Neural progenitor cell (in vitro differentiated cells): ENCODE results near the gene LDLRAD4. TPM values are rescaled to one million over a fixed set of nuclear protein-coding genes. Genes with fewer than 3 reads are reported as not detected.
A peak's percentile ranks its signal among the peaks of the same experiment; 100 is the strongest.

Experiments used
- DNase-seq: peaks from one replicate; pipeline ENCODE4 v3.0.0-alpha.2; 2016; ENCODE audit warnings: low spot score
- H2AFZ ChIP-seq: fragments of 200-600 bp; sonication (generic); replicated peaks from 2 replicates; pipeline ENCODE4 v1.6.1; 2016; ENCODE audit warnings: antibody characterized with exemption
- H3F3A ChIP-seq: fragments of 200-600 bp; sonication (generic); 2 replicates; pipeline ENCODE4 v1.6.1; 2016; ENCODE audit warnings: antibody characterized with exemption, low read depth
- H3K27ac ChIP-seq: fragments of 200-600 bp; sonication (generic); 2 replicates; pipeline ENCODE4 v1.5.1; 2016; ENCODE audit warnings: mild to moderate bottlenecking
- H3K27me3 ChIP-seq: fragments of 200-600 bp; sonication (generic); 2 replicates; pipeline ENCODE4 v1.6.1; 2016; ENCODE audit warnings: mild to moderate bottlenecking, moderate library complexity
- H3K36me3 ChIP-seq: fragments of 200-600 bp; sonication (generic); 2 replicates; pipeline ENCODE4 v1.5.1; 2016
- H3K4me1 ChIP-seq: fragments of 200-600 bp; sonication (generic); 2 replicates; pipeline ENCODE4 v1.6.1; 2016; ENCODE audit warnings: mixed run types
- H3K4me2 ChIP-seq: fragments of 200-600 bp; sonication (generic); 2 replicates; pipeline ENCODE4 v1.6.1; 2016
- H3K4me3 ChIP-seq: fragments of 200-600 bp; sonication (generic); 2 replicates; pipeline ENCODE4 v1.5.1; 2016
- H3K79me2 ChIP-seq: fragments of 200-600 bp; sonication (generic); 2 replicates; pipeline ENCODE4 v1.6.1; 2016; ENCODE audit warnings: low read depth
- H3K9ac ChIP-seq: fragments of 200-600 bp; sonication (generic); 2 replicates; pipeline ENCODE4 v1.6.1; 2016
- H3K9me3 ChIP-seq: fragments of 200-600 bp; sonication (generic); 2 replicates; pipeline ENCODE4 v1.5.1; 2016; ENCODE audit warnings: low read depth
- H4K20me1 ChIP-seq: fragments of 200-600 bp; sonication (generic); 2 replicates; pipeline ENCODE4 v1.6.1; 2016; ENCODE audit warnings: low read depth
- H3K27ac Mint-ChIP-seq: 3 replicates; pipeline ENCODE4 v1.8.0; 2021; ENCODE audit warnings: mixed read lengths
- H3K27me3 Mint-ChIP-seq: 2 replicates; pipeline ENCODE4 v1.8.0; 2022; ENCODE audit warnings: low read depth, mild to moderate bottlenecking, inconsistent platforms, moderate library complexity, mixed read lengths; ENCODE audit not compliant: insufficient read depth
- H3K36me3 Mint-ChIP-seq: 3 replicates; pipeline ENCODE4 v1.8.0; 2021; ENCODE audit warnings: mixed read lengths
- H3K4me1 Mint-ChIP-seq: 3 replicates; pipeline ENCODE4 v1.8.0; 2021; ENCODE audit warnings: mixed read lengths
- H3K4me3 Mint-ChIP-seq: 3 replicates; pipeline ENCODE4 v1.8.0; 2021; ENCODE audit warnings: mild to moderate bottlenecking, moderate library complexity, mixed read lengths
- H3K9me3 Mint-ChIP-seq: 3 replicates; pipeline ENCODE4 v1.8.0; 2020; ENCODE audit warnings: mixed read lengths
- EZH2 ChIP-seq: fragments of 200-600 bp; sonication (generic); IDR thresholded peaks from 2 replicates; pipeline ENCODE4 v1.6.1; 2017; ENCODE audit warnings: antibody characterized with exemption, mild to moderate bottlenecking, moderate library complexity
- EZH2phosphoT487 ChIP-seq: fragments of 200-600 bp; sonication (generic); IDR thresholded peaks from 2 replicates; pipeline ENCODE4 v1.6.1; 2017; ENCODE audit warnings: antibody characterized with exemption
- total RNA-seq: library from RNA; depleted of rRNA; stranded (reverse); fragments of >200 nt; gene quantifications from 2 replicates; pipeline ENCODE4 v1.2.3, GENCODE V29; 2015; ENCODE audit warnings: low replicate concordance
- TF ChIP-seq, protein P1 (sequence below): fragments of 200-600 bp; sonication (generic); IDR thresholded peaks from 2 replicates; pipeline ENCODE4 v1.5.1; 2017; ENCODE audit warnings: antibody characterized with exemption, mild to moderate bottlenecking

The LDLRAD4 gene
- total RNA-seq, 1 donor from 2014 or later = 0.65 TPM

DNA sequence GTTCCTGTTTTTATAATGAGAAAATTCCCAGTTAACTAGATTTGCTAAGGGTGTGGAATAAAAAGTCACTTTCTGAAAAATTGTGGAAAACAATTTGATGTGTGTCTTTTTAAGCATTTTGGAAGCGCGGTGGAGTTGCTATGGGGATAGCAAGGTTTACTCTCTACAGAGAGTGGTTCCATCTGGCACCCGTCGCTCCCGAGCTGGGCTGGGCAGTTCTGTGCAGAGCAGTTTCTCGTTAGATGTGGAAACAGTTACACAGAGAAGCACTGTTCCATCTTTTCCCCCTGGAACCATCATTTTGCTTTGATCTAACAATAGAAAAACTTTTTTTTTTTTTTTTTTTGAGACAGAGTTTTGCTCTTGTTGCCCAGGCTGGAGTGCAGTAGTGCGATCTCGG is 17.4 kb downstream of the LDLRAD4 start:
- no peaks in the 10 kb centered on the region for H4K20me1 ChIP-seq
- peaks cover 2% of the 10 kb centered on the region for H3K36me3 Mint-ChIP-seq
- H2AFZ ChIP-seq = no peak overlapping the region
- H3K4me3 ChIP-seq = no peak overlapping the region
- peaks cover 63% of the 10 kb centered on the region for H3K4me1 Mint-ChIP-seq
- H3K9me3 Mint-ChIP-seq = no peaks in the 10 kb centered on the region
- no peak overlapping the region for H3K27ac ChIP-seq
- no peak for DNase-seq
- peaks cover 22% of the 10 kb centered on the region for H3K27me3 Mint-ChIP-seq
- TF ChIP-seq EZH2phosphoT487 (no peak), EZH2 (no peak)
- TF ChIP-seq, protein P1, sequence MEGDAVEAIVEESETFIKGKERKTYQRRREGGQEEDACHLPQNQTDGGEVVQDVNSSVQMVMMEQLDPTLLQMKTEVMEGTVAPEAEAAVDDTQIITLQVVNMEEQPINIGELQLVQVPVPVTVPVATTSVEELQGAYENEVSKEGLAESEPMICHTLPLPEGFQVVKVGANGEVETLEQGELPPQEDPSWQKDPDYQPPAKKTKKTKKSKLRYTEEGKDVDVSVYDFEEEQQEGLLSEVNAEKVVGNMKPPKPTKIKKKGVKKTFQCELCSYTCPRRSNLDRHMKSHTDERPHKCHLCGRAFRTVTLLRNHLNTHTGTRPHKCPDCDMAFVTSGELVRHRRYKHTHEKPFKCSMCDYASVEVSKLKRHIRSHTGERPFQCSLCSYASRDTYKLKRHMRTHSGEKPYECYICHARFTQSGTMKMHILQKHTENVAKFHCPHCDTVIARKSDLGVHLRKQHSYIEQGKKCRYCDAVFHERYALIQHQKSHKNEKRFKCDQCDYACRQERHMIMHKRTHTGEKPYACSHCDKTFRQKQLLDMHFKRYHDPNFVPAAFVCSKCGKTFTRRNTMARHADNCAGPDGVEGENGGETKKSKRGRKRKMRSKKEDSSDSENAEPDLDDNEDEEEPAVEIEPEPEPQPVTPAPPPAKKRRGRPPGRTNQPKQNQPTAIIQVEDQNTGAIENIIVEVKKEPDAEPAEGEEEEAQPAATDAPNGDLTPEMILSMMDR = no peak
- H3F3A ChIP-seq = peaks cover 10% of the 10 kb centered on the region
- H3K36me3 ChIP-seq = no peaks in the 10 kb centered on the region
- H3K79me2 ChIP-seq = no peaks in the 10 kb centered on the region
- no peak overlapping the region for H3K4me3 Mint-ChIP-seq
- peaks cover 9% of the 10 kb centered on the region for H3K27me3 ChIP-seq
- peaks cover 30% of the 10 kb centered on the region for H3K4me1 ChIP-seq
- no peaks in the 10 kb centered on the region for H3K9me3 ChIP-seq
- no peak overlapping the region for H3K27ac Mint-ChIP-seq
- no peak overlapping the region for H3K4me2 ChIP-seq
- no peak overlapping the region for H3K9ac ChIP-seq

DNA sequence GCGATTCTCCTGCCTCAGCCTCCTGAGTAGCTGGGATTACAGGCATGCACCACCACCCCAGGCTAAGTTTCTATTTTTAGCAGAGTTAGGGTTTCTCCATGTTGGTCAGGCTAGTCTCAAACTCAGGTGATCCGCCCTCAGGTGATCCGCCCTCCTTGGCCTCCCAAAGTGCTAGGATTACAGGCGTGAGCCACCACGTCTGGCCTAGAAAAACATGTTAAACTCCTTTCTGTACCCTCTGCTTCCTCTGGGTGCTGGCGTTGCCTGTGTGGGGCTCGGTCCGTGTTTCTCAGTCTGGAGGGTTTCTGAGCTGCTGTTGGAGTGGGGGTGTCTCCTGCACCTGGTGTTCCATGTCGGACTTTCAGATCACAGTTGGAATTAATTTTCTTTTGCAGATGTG is 17.9 kb downstream of the LDLRAD4 start:
- H3K4me3 Mint-ChIP-seq = peak overlapping the region; percentile 33
- Histone ChIP-seq H3K4me1 (peaks cover 30% of the 10 kb centered on the region), H3K27ac (no peak overlapping the region), H3K4me2 (no peak overlapping the region), H3K9me3 (no peaks in the 10 kb centered on the region), H2AFZ (no peak overlapping the region), H3K36me3 (no peaks in the 10 kb centered on the region), H3K9ac (no peak overlapping the region), H3K79me2 (no peaks in the 10 kb centered on the region), H3K27me3 (peaks cover 9% of the 10 kb centered on the region), H3F3A (peaks cover 10% of the 10 kb centered on the region), H4K20me1 (no peaks in the 10 kb centered on the region), H3K4me3 (no peak overlapping the region)
- peaks cover 2% of the 10 kb centered on the region for H3K36me3 Mint-ChIP-seq
- H3K4me1 Mint-ChIP-seq = peaks cover 66% of the 10 kb centered on the region
- TF ChIP-seq EZH2phosphoT487 (no peak), EZH2 (no peak)
- TF ChIP-seq, protein P1 = no peak
- peaks cover 20% of the 10 kb centered on the region for H3K27me3 Mint-ChIP-seq
- DNase-seq = no peak
- peak overlapping the region; percentile 65 for H3K27ac Mint-ChIP-seq
- no peaks in the 10 kb centered on the region for H3K9me3 Mint-ChIP-seq

DNA sequence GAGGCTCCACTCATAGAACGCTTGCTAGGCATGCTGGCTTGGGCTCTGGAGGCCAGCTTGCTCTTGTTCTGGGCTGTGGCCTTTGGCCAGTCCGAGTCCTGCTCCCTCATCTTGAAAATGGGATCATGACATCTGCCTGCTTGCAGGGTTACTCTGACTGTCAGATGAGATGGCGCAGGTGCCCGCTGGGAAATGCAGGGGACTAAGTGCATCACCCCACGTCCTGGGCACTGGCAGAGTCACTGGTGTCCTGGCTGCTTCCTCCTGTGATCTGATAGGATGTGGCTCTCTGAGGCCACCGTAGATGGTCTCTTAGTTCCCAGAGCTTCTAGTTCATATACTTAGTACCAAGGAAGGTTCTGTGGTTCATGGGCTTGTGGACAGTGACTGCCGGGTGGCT is 18.5 kb downstream of the LDLRAD4 start:
- no peak for DNase-seq
- no peaks in the 10 kb centered on the region for H3K9me3 Mint-ChIP-seq
- H3K4me1 ChIP-seq = peaks cover 30% of the 10 kb centered on the region
- H3F3A ChIP-seq = peaks cover 10% of the 10 kb centered on the region
- no peak overlapping the region for H3K4me3 Mint-ChIP-seq
- H3K4me1 Mint-ChIP-seq = peaks cover 69% of the 10 kb centered on the region
- no peak overlapping the region for H3K9ac ChIP-seq
- no peak overlapping the region for H3K4me3 ChIP-seq
- TF ChIP-seq EZH2 (no peak), EZH2phosphoT487 (no peak)
- TF ChIP-seq, protein P1 = no peak
- H3K4me2 ChIP-seq = no peak overlapping the region
- no peaks in the 10 kb centered on the region for H3K36me3 ChIP-seq
- H3K27ac ChIP-seq = no peak overlapping the region
- peaks cover 4% of the 10 kb centered on the region for H3K36me3 Mint-ChIP-seq
- H4K20me1 ChIP-seq = no peaks in the 10 kb centered on the region
- no peaks in the 10 kb centered on the region for H3K79me2 ChIP-seq
- H3K9me3 ChIP-seq = no peaks in the 10 kb centered on the region
- peaks cover 21% of the 10 kb centered on the region for H3K27me3 Mint-ChIP-seq
- H2AFZ ChIP-seq = no peak overlapping the region
- peak overlapping the region; percentile 52 for H3K27ac Mint-ChIP-seq
- H3K27me3 ChIP-seq = peaks cover 9% of the 10 kb centered on the region
